Measurements from ENCODE around the gene ENO1.

The ENO1 gene

DNA sequence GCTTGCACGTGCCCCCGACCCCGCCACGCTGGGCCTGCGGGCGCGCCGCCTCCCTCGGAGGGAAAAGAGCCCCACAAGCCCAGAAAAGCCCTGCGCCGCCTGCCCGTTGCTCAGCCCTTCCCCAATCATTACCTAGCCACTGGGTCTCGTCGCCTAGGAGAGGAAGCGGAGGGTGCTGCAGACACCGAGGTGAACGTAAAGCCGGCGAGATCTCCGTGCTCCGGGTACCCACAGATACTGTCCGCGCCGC, at the start of gene ENO1:
Gene ENO1 (minus strand): TSS at position 239 of the 250 bp plus-strand sequence. CDS start 3,778 bp downstream, outside the sequence.
- ATAC-seq: no peak; the same call in 2 of the 3 replicates
- TF ChIP-seq ZNF8 (CRISPR knock-in tag; IDR thresholded peaks at IDR 0.05) (no peak), GLIS3 (CRISPR knock-in tag; IDR thresholded peaks at IDR 0.05) (no peak), CSDC2 (CRISPR knock-in tag; IDR thresholded peaks at IDR 0.05) (no peak), ISL1 (CRISPR knock-in tag; IDR thresholded peaks at IDR 0.05) (no peak), ARNTL (CRISPR knock-in tag; IDR thresholded peaks at IDR 0.05; ENCODE audit: borderline replicate concordance, low read depth) (no peak), BACH2 (CRISPR knock-in tag; IDR thresholded peaks at IDR 0.05; ENCODE audit: borderline replicate concordance) (no peak), ESRRG (CRISPR knock-in tag; IDR thresholded peaks at IDR 0.05) (no peak), ZFP3 (CRISPR knock-in tag; IDR thresholded peaks at IDR 0.05) (no peak)

DNA sequence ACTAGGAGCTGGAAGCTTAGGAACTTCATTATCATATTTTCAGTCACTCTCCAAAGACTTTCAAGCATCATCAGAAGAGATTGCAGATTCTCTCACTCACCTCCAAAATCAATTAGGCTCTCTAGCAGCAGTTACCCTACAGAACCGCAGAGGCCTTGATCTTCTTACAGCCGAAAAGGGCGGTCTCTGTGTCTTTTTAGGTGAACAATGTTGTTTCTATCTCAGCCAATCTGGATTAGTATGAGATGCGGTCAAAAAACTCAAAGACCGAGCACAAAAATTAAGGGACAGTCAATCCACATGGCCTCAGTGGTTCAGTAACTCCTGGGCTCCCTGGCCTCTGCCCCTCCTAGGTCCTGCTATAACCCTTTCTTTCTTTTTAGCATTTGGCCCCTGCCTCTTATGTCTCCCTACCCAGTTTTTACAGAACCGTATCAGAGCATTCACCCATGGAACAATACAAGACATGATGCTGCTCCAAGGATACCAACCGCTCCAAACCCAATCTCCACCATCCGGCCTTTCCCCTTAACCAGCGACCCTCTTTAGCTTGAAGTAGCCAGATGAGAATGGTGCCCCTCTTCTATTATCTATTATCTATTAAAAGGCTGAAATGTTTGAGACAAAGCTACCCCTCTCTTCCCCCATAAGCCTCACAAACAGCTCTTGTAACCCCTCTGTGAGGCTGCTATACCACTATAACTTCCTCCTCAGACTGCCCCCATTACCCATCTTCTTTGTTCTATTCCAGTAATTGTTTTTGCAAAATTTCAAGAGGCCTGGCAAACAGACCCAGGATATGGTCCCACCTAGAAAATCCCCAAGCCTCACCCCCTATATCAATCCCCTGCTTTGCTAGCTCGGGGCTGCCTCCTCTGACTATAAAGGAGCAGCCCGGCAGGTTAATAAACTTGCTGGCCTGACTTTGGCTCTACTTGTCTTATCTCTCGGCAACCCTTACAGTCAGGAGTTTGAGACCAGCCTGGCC, 48.5 kb upstream of the ENO1 start:
- TF ChIP-seq ARNTL (CRISPR knock-in tag; IDR thresholded peaks at IDR 0.05; ENCODE audit: borderline replicate concordance, low read depth) (no peak), ZC3H10 (CRISPR knock-in tag; IDR thresholded peaks at IDR 0.05) (no peak), SNAI2 (CRISPR knock-in tag; IDR thresholded peaks at IDR 0.05) (no peak), TOX (CRISPR knock-in tag; IDR thresholded peaks at IDR 0.05; ENCODE audit: borderline replicate concordance) (no peak), PPARA (CRISPR knock-in tag; IDR thresholded peaks at IDR 0.05; ENCODE audit: borderline replicate concordance) (no peak)
- TF ChIP-seq, protein P1, sequence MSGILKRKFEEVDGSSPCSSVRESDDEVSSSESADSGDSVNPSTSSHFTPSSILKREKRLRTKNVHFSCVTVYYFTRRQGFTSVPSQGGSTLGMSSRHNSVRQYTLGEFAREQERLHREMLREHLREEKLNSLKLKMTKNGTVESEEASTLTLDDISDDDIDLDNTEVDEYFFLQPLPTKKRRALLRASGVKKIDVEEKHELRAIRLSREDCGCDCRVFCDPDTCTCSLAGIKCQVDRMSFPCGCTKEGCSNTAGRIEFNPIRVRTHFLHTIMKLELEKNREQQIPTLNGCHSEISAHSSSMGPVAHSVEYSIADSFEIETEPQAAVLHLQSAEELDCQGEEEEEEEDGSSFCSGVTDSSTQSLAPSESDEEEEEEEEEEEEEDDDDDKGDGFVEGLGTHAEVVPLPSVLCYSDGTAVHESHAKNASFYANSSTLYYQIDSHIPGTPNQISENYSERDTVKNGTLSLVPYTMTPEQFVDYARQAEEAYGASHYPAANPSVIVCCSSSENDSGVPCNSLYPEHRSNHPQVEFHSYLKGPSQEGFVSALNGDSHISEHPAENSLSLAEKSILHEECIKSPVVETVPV (CRISPR knock-in tag; IDR thresholded peaks at IDR 0.05): no peak
- no peak for ATAC-seq

DNA sequence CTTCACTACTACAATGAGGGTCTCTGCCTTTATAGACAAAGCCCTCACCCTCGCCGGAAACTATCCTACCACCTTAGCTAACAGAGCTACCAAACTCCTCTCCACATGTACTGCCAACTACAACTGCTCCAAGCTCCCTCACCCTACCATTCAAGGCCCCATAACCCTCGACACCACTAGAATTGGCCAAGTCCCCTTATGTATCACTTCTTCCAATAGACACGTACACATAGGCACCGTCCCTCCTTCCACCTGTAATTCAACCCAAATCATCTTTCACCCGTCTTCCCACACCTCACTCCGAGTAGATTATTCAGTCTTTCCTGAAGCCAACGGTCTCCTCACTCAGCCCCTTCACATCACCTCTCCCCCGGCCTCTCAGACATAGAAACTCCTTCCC, 47.5 kb upstream of the ENO1 start:
- TF ChIP-seq RARB (CRISPR knock-in tag; IDR thresholded peaks at IDR 0.05) (no peak), ZNF565 (CRISPR knock-in tag; conservative IDR thresholded peaks at IDR 0.05; ENCODE audit: low read depth) (no peak), SNAI2 (CRISPR knock-in tag; IDR thresholded peaks at IDR 0.05) (no peak), OSR1 (CRISPR knock-in tag; IDR thresholded peaks at IDR 0.05) (no peak), TCF4 (CRISPR knock-in tag; IDR thresholded peaks at IDR 0.05; ENCODE audit: borderline replicate concordance) (no peak), ZC3H10 (CRISPR knock-in tag; IDR thresholded peaks at IDR 0.05) (no peak), ARNTL (CRISPR knock-in tag; IDR thresholded peaks at IDR 0.05; ENCODE audit: borderline replicate concordance, low read depth) (no peak), CSDC2 (CRISPR knock-in tag; IDR thresholded peaks at IDR 0.05) (no peak), GLIS3 (CRISPR knock-in tag; IDR thresholded peaks at IDR 0.05) (no peak), PPARA (CRISPR knock-in tag; IDR thresholded peaks at IDR 0.05; ENCODE audit: borderline replicate concordance) (no peak), TOX (CRISPR knock-in tag; IDR thresholded peaks at IDR 0.05; ENCODE audit: borderline replicate concordance) (no peak), ZFP30 (CRISPR knock-in tag; IDR thresholded peaks at IDR 0.05) (no peak)
- TF ChIP-seq, protein P2, sequence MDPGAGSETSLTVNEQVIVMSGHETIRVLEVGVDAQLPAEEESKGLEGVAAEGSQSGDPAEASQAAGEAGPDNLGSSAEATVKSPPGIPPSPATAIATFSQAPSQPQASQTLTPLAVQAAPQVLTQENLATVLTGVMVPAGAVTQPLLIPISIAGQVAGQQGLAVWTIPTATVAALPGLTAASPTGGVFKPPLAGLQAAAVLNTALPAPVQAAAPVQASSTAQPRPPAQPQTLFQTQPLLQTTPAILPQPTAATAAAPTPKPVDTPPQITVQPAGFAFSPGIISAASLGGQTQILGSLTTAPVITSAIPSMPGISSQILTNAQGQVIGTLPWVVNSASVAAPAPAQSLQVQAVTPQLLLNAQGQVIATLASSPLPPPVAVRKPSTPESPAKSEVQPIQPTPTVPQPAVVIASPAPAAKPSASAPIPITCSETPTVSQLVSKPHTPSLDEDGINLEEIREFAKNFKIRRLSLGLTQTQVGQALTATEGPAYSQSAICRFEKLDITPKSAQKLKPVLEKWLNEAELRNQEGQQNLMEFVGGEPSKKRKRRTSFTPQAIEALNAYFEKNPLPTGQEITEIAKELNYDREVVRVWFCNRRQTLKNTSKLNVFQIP (CRISPR knock-in tag; IDR thresholded peaks at IDR 0.05; ENCODE audit: borderline replicate concordance, low read depth): no peak
- TF ChIP-seq, protein P3, sequence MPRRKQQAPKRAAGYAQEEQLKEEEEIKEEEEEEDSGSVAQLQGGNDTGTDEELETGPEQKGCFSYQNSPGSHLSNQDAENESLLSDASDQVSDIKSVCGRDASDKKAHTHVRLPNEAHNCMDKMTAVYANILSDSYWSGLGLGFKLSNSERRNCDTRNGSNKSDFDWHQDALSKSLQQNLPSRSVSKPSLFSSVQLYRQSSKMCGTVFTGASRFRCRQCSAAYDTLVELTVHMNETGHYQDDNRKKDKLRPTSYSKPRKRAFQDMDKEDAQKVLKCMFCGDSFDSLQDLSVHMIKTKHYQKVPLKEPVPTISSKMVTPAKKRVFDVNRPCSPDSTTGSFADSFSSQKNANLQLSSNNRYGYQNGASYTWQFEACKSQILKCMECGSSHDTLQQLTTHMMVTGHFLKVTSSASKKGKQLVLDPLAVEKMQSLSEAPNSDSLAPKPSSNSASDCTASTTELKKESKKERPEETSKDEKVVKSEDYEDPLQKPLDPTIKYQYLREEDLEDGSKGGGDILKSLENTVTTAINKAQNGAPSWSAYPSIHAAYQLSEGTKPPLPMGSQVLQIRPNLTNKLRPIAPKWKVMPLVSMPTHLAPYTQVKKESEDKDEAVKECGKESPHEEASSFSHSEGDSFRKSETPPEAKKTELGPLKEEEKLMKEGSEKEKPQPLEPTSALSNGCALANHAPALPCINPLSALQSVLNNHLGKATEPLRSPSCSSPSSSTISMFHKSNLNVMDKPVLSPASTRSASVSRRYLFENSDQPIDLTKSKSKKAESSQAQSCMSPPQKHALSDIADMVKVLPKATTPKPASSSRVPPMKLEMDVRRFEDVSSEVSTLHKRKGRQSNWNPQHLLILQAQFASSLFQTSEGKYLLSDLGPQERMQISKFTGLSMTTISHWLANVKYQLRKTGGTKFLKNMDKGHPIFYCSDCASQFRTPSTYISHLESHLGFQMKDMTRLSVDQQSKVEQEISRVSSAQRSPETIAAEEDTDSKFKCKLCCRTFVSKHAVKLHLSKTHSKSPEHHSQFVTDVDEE (CRISPR knock-in tag; IDR thresholded peaks at IDR 0.05): no peak
- TF ChIP-seq, protein P1 (CRISPR knock-in tag; IDR thresholded peaks at IDR 0.05): no peak
- TF ChIP-seq, protein P4, sequence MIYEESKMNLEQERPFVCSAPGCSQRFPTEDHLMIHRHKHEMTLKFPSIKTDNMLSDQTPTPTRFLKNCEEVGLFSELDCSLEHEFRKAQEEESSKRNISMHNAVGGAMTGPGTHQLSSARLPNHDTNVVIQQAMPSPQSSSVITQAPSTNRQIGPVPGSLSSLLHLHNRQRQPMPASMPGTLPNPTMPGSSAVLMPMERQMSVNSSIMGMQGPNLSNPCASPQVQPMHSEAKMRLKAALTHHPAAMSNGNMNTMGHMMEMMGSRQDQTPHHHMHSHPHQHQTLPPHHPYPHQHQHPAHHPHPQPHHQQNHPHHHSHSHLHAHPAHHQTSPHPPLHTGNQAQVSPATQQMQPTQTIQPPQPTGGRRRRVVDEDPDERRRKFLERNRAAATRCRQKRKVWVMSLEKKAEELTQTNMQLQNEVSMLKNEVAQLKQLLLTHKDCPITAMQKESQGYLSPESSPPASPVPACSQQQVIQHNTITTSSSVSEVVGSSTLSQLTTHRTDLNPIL (CRISPR knock-in tag; IDR thresholded peaks at IDR 0.05; ENCODE audit: low read depth): no peak
- no peak for ATAC-seq

Measured in SK-N-SH treated with all-trans-retinoic acid at 6 μM for 48 hours (cell line).